GM12892 (cell line): Measurements from ENCODE around the gene PIGZ.

Experiments used
- POLR2AphosphoS5 ChIP-seq: IDR thresholded peaks from 2 replicates; pipeline ENCODE4 v1.6.1; 2011; ENCODE audit warnings: low read depth, low read length, control low read depth
- TAF1 ChIP-seq: IDR thresholded peaks from 2 replicates; pipeline ENCODE4 v1.6.1; 2011; ENCODE audit warnings: low read depth, mild to moderate bottlenecking, control low read depth, low read length, borderline replicate concordance

DNA sequence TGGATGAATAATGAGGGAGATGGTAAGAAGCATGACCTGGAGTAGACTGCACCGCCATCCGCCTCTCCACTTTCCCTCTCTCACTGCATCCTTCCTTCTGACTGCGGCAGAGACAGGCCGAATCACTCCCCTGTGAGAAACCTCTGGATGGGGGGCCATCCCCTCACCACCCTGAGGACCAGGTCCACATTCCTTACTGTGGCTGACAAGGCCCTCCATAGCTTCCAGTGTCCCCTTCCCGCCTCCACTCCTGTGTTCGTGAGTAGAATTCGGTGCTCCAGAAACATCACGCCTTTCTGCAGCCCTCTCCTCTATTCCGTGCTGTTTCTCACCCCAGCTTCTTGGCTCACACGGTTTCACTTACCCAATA, 2.8 kb downstream of the PIGZ start:
- no peak for TF ChIP-seq POLR2AphosphoS5
- no peak for TF ChIP-seq TAF1
